Vagina (tissue), 2 donors: ENCODE data around the gene FGFRL1.

ENCODE experiments used
- POLR2A ChIP-seq, 2 donors: fragments of 450-650 bp; IDR thresholded peaks; one replicate each; pipeline ENCODE4 v1.6.1; 2017; ENCODE audit warnings: antibody characterized with exemption in 2 of 2, mild to moderate bottlenecking in 2 of 2, moderate library complexity in 2 of 2
- POLR2AphosphoS5 ChIP-seq, 2 donors: sonication (generic); formaldehyde crosslinking; IDR thresholded peaks; one replicate each; pipeline ENCODE4 v1.9.0; 2017; ENCODE audit warnings: antibody characterized with exemption in 2 of 2, mild to moderate bottlenecking in 2 of 2, low read depth in 1 of 2; ENCODE audit not compliant: insufficient read depth in 1 of 2
- TF ChIP-seq, protein P1 (sequence below), 3 experiments: fragments of 450-650 bp in 2 of 3; fragments of 200-600 bp in 1 of 3; sonication (generic) in 1 of 3; IDR thresholded peaks; one replicate each; pipeline ENCODE4 v1.5.1; 2017 to 2019; ENCODE audit warnings: antibody characterized with exemption in 3 of 3, mild to moderate bottlenecking in 2 of 3, moderate library complexity in 2 of 3

DNA sequence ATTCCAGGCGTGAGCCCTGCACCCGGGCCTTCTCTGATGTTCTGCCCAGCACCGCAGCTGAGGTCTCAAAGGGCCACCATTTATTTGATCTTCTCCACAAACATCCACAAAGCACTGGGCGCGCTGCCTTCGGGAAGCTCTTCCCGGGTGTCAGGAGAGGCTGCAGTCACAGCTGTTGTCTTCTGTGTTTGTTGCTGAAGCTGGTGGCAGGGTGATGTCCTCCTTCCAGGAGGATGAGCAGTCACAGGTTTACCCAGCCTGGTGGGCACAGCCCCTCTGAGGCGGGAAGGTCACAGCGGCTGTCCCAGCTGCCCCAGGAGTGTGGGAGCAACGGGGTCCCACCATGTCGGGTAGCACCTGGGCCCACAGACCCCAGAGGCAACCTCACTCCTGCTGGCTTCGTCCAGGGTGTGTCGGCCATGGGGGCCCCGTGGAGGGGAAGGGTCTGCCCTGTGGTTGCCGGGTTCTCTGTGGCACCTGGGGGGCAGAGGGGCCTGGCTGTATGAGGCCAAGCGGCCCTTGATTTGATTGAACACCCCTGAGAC, 27.6 kb downstream of the FGFRL1 start:
- TF ChIP-seq, protein P1, sequence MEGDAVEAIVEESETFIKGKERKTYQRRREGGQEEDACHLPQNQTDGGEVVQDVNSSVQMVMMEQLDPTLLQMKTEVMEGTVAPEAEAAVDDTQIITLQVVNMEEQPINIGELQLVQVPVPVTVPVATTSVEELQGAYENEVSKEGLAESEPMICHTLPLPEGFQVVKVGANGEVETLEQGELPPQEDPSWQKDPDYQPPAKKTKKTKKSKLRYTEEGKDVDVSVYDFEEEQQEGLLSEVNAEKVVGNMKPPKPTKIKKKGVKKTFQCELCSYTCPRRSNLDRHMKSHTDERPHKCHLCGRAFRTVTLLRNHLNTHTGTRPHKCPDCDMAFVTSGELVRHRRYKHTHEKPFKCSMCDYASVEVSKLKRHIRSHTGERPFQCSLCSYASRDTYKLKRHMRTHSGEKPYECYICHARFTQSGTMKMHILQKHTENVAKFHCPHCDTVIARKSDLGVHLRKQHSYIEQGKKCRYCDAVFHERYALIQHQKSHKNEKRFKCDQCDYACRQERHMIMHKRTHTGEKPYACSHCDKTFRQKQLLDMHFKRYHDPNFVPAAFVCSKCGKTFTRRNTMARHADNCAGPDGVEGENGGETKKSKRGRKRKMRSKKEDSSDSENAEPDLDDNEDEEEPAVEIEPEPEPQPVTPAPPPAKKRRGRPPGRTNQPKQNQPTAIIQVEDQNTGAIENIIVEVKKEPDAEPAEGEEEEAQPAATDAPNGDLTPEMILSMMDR (IDR thresholded peaks at IDR 0.05), result no peak
- TF ChIP-seq POLR2A (IDR thresholded peaks at IDR 0.05) (no peak), POLR2AphosphoS5 (IDR thresholded peaks at IDR 0.05; ENCODE audit: insufficient read depth in 1 of 2, low read depth in 1 of 2) (no peak)
